Kasumi-1 (cell line): ENCODE measurements around the gene SMYD4.

Experiments
- DNase-seq, 2 experiments: peaks; one replicate each; lab custom pipeline; 2025; lab: John Stamatoyannopoulos, UW

The SMYD4 gene

GRCh38 chr17:1732241-1732832, 97.4 kb downstream of the SMYD4 start:
- no peak for DNase-seq

- DNase-seq, result no peak
Observed at GRCh38 chr17:1731194-1731506, 98.6 kb downstream of the SMYD4 start.

- DNase-seq, result no peak
Observed at GRCh38 chr17:1730326-1731193, 99.1 kb downstream of the SMYD4 start.

GRCh38 chr17:1729966-1730325, 99.8 kb downstream of the SMYD4 start:
- DNase-seq, result no peak
